Measurements from ENCODE around the gene SRR.

SRR gene

DNA sequence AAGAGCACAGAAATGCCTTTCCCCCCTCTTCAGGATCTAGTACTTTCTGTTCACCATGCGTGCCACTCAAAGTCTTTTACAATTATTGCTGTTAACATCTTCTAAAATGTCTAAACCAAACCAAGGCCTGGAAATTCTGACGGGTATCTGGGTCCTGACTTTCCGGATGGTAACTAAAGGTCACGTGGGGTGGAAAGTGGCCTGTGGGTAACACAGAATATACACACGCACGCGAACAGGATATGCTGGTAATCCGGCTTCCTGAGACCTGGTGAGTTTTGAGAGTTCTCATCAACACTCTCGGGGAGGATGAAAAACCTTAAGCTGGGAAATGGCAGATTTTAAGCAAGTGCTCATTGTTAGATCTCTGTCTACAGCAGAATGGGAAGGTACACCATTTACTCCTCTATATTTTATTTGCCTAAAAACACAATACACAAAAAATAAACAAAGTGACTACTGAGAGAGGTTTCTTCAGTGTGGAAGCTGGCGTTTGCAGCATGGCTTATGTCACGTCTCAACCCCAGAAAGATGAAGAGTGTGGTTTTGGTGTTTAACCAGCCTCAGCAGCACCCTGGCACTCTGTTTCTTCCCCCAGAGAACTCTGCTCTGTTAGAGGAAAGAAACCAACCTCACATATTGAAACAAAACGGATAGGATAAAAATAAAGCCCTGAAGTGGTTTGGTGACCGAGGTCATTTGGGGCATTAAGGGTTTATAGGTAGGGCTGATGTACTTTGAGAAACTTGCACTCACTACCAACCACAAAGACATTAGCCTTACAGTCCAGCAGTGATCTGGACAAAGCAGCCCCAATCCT lies 37.5 kb upstream of the SRR start:
- Histone ChIP-seq H3K9ac (ENCODE audit: low read depth, low read length) (peak overlapping the region; percentile 54), H3K27ac (ENCODE audit: low read length) (peak overlapping the region; percentile 93), H3K9me3 (ENCODE audit: insufficient read depth, low read length, severe bottlenecking) (no peaks in the 10 kb centered on the region), H3K79me2 (ENCODE audit: insufficient read depth, low read length) (peaks cover 48% of the 10 kb centered on the region), H2AFZ (ENCODE audit: low read depth, low read length) (peak overlapping the region; percentile 63), H3K4me2 (ENCODE audit: insufficient read depth, low read length) (peak overlapping the region; percentile 67), H3K27me3 (ENCODE audit: insufficient read depth, low read length, poor library complexity) (no peaks in the 10 kb centered on the region), H4K20me1 (ENCODE audit: insufficient read depth, low read length) (no peaks in the 10 kb centered on the region), H3K4me1 (ENCODE audit: insufficient read depth, low read length) (peaks cover 43% of the 10 kb centered on the region), H3K36me3 (ENCODE audit: insufficient read depth, low read length) (peaks cover 45% of the 10 kb centered on the region), H3K4me3 (ENCODE audit: low read depth in 1 of 2, low read length in 2 of 2) (peak overlapping the region in 1 of 2 experiments; percentile 53; a peak in 3 of 4 replicates)
- peak; percentile 83 for DNase-seq
- ATAC-seq (ENCODE audit: insufficient read depth, low read depth), result peak; percentile 92
- no peak for TF ChIP-seq EZH2 (IDR thresholded peaks at IDR 0.05; ENCODE audit: borderline replicate concordance, low read depth, low read length, severe bottlenecking)
- TF ChIP-seq, protein P1, sequence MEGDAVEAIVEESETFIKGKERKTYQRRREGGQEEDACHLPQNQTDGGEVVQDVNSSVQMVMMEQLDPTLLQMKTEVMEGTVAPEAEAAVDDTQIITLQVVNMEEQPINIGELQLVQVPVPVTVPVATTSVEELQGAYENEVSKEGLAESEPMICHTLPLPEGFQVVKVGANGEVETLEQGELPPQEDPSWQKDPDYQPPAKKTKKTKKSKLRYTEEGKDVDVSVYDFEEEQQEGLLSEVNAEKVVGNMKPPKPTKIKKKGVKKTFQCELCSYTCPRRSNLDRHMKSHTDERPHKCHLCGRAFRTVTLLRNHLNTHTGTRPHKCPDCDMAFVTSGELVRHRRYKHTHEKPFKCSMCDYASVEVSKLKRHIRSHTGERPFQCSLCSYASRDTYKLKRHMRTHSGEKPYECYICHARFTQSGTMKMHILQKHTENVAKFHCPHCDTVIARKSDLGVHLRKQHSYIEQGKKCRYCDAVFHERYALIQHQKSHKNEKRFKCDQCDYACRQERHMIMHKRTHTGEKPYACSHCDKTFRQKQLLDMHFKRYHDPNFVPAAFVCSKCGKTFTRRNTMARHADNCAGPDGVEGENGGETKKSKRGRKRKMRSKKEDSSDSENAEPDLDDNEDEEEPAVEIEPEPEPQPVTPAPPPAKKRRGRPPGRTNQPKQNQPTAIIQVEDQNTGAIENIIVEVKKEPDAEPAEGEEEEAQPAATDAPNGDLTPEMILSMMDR (IDR thresholded peaks at IDR 0.05; ENCODE audit: borderline replicate concordance, extremely low read depth, low read length, poor library complexity, severe bottlenecking), result no peak

DNA sequence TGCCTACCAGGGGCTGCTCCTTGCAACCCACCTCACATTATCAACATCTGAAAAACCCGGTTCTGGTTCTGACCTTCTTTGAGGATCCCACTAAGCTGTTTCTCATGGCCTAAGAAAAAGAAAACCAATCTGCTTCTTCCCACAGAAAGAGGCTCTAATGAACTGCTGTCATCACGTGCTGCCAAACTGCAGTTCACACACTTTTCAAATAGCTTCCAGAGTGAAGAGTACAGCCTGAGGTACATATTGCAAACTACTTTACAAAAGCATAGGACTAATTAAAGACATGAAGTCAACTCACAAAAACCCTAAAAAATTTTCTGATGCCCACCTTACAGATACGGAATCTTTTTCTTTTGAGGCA lies 36.9 kb upstream of the SRR start:
- DNase-seq (peak; percentile 11), ATAC-seq (ENCODE audit: insufficient read depth, low read depth) (peak; percentile 36)
- H3K79me2 ChIP-seq (ENCODE audit: insufficient read depth, low read length), result peaks cover 44% of the 10 kb centered on the region
- H3K4me3 ChIP-seq (ENCODE audit: low read depth in 1 of 2, low read length in 2 of 2), result peak overlapping the region in 1 of 2 experiments; percentile 53; a peak in 3 of 4 replicates
- H3K9me3 ChIP-seq (ENCODE audit: insufficient read depth, low read length, severe bottlenecking), result no peaks in the 10 kb centered on the region
- H3K4me2 ChIP-seq (ENCODE audit: insufficient read depth, low read length), result peak overlapping the region; percentile 67
- H3K27me3 ChIP-seq (ENCODE audit: insufficient read depth, low read length, poor library complexity), result no peaks in the 10 kb centered on the region
- H3K27ac ChIP-seq (ENCODE audit: low read length), result peak overlapping the region; percentile 93
- TF ChIP-seq, protein P1 (IDR thresholded peaks at IDR 0.05; ENCODE audit: borderline replicate concordance, extremely low read depth, low read length, poor library complexity, severe bottlenecking), result no peak
- no peak for TF ChIP-seq EZH2 (IDR thresholded peaks at IDR 0.05; ENCODE audit: borderline replicate concordance, low read depth, low read length, severe bottlenecking)
- H4K20me1 ChIP-seq (ENCODE audit: insufficient read depth, low read length), result no peaks in the 10 kb centered on the region
- H3K36me3 ChIP-seq (ENCODE audit: insufficient read depth, low read length), result peaks cover 39% of the 10 kb centered on the region
- peaks cover 43% of the 10 kb centered on the region for H3K4me1 ChIP-seq (ENCODE audit: insufficient read depth, low read length)
- H3K9ac ChIP-seq (ENCODE audit: low read depth, low read length), result peak overlapping the region; percentile 54
- peak overlapping the region; percentile 63 for H2AFZ ChIP-seq (ENCODE audit: low read depth, low read length)

DNA sequence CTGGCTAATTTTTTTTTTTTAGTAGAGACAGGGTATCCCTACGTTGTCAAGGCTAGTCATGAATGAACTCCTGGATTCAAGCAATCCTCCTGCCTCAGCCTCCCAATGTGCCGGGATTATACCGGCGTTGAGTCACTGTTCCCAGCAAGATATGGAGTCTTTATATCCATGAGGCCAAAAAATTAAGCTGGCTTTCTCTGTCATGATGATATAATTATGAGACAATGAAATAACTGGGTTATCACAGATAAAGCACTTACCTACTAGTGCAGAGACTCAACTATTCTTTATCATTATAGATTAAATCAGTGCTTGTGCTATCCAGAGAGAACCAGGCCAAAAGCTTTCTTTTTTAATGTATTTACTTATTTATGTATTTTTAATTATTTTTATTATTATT lies 36.4 kb upstream of the SRR start:
- no peak for TF ChIP-seq EZH2 (IDR thresholded peaks at IDR 0.05; ENCODE audit: borderline replicate concordance, low read depth, low read length, severe bottlenecking)
- TF ChIP-seq, protein P1 (IDR thresholded peaks at IDR 0.05; ENCODE audit: borderline replicate concordance, extremely low read depth, low read length, poor library complexity, severe bottlenecking), result no peak
- H3K4me2 ChIP-seq (ENCODE audit: insufficient read depth, low read length), result peak overlapping the region; percentile 67
- no peaks in the 10 kb centered on the region for H3K27me3 ChIP-seq (ENCODE audit: insufficient read depth, low read length, poor library complexity)
- peak overlapping the region in 1 of 2 experiments; percentile 53; a peak in 2 of 4 replicates for H3K4me3 ChIP-seq (ENCODE audit: low read depth in 1 of 2, low read length in 2 of 2)
- H3K9ac ChIP-seq (ENCODE audit: low read depth, low read length), result peak overlapping the region; percentile 54
- H3K36me3 ChIP-seq (ENCODE audit: insufficient read depth, low read length), result peaks cover 39% of the 10 kb centered on the region
- ATAC-seq (ENCODE audit: insufficient read depth, low read depth) (no peak), DNase-seq (no peak)
- H3K9me3 ChIP-seq (ENCODE audit: insufficient read depth, low read length, severe bottlenecking), result no peaks in the 10 kb centered on the region
- peak overlapping the region; percentile 93 for H3K27ac ChIP-seq (ENCODE audit: low read length)
- peaks cover 39% of the 10 kb centered on the region for H3K79me2 ChIP-seq (ENCODE audit: insufficient read depth, low read length)
- H4K20me1 ChIP-seq (ENCODE audit: insufficient read depth, low read length), result no peaks in the 10 kb centered on the region
- peaks cover 43% of the 10 kb centered on the region for H3K4me1 ChIP-seq (ENCODE audit: insufficient read depth, low read length)
- H2AFZ ChIP-seq (ENCODE audit: low read depth, low read length), result no peak overlapping the region; the same call in 1 of the 2 replicates

Data from DND-41 (cell line).